Keratinocyte (primary cell): Measurements from ENCODE around the gene THOC2. TPM values are rescaled to one million over a fixed set of nuclear protein-coding genes. Genes with fewer than 3 reads are reported as not detected.

Source experiments
- DNase-seq: peaks from one replicate; pipeline ENCODE4 v3.0.0-alpha.2; 2011; ENCODE audit warnings: low read depth, missing footprints, low spot score
- FAIRE-seq: peaks from 2 replicates; lab custom pipeline; 2011; peaks lifted over from hg19 to GRCh38; lab: Jason Lieb, UNC
- H2AFZ ChIP-seq: 2 replicates; pipeline ENCODE4 v1.6.0; 2012; ENCODE audit warnings: low read length, control low read depth, inconsistent platforms; ENCODE audit not compliant: control insufficient read depth
- H3K27ac ChIP-seq: 2 replicates; pipeline ENCODE4 v1.5.1; 2011; ENCODE audit warnings: low read length; ENCODE audit not compliant: control insufficient read depth, insufficient read depth
- H3K27me3 ChIP-seq: 3 replicates; pipeline ENCODE4 v1.6.0; 2011; ENCODE audit warnings: low read length; ENCODE audit not compliant: control insufficient read depth, insufficient read depth; ENCODE audit errors: extremely low read depth
- H3K36me3 ChIP-seq, 2 experiments: 2 replicates in 1 of 2; 3 replicates in 1 of 2; pipeline ENCODE4 v1.5.1; 2011; ENCODE audit warnings: low read length in 2 of 2, mild to moderate bottlenecking in 1 of 2; ENCODE audit not compliant: control insufficient read depth in 2 of 2, insufficient read depth in 2 of 2; ENCODE audit errors: extremely low read depth in 1 of 2
- H3K4me1 ChIP-seq: 3 replicates; pipeline ENCODE4 v1.5.1; 2011; ENCODE audit warnings: low read length; ENCODE audit not compliant: control insufficient read depth, insufficient read depth; ENCODE audit errors: extremely low read depth
- H3K4me2 ChIP-seq: 3 replicates; pipeline ENCODE4 v1.6.0; 2011; ENCODE audit warnings: low read depth, low read length; ENCODE audit not compliant: control insufficient read depth, insufficient read depth; ENCODE audit errors: extremely low read depth
- H3K4me3 ChIP-seq, 3 experiments: fragments of 200-600 bp in 1 of 3; sonication (generic) in 1 of 3; 2 replicates in 2 of 3; 3 replicates in 1 of 3; pipeline ENCODE4 v1.5.1; 2011 to 2016; ENCODE audit warnings: low read length in 3 of 3, mild to moderate bottlenecking in 3 of 3, control low read depth in 2 of 3, inconsistent platforms in 1 of 3, low read depth in 1 of 3, mixed read lengths in 1 of 3, mixed run types in 1 of 3, moderate library complexity in 1 of 3; ENCODE audit not compliant: control insufficient read depth in 2 of 3, insufficient read depth in 2 of 3; ENCODE audit errors: extremely low read depth in 1 of 3
- H3K79me2 ChIP-seq: 2 replicates; pipeline ENCODE4 v1.6.0; 2012; ENCODE audit warnings: low read length; ENCODE audit not compliant: control insufficient read depth, insufficient read depth
- H3K9ac ChIP-seq: 3 replicates; pipeline ENCODE4 v1.6.0; 2011; ENCODE audit warnings: low read length; ENCODE audit not compliant: control insufficient read depth, insufficient read depth; ENCODE audit errors: extremely low read depth
- H3K9me1 ChIP-seq: 3 replicates; pipeline ENCODE4 v1.6.0; 2011; ENCODE audit warnings: low read length; ENCODE audit not compliant: control insufficient read depth, insufficient read depth; ENCODE audit errors: extremely low read depth
- H3K9me3 ChIP-seq: 2 replicates; pipeline ENCODE4 v1.5.1; 2012; ENCODE audit warnings: low read depth, low read length; ENCODE audit not compliant: control insufficient read depth
- H4K20me1 ChIP-seq: 3 replicates; pipeline ENCODE4 v1.6.0; 2011; ENCODE audit warnings: low read length; ENCODE audit not compliant: control insufficient read depth, insufficient read depth; ENCODE audit errors: extremely low read depth
- CTCF ChIP-seq, 3 experiments: IDR thresholded peaks in 1 of 3; conservative IDR thresholded peaks in 1 of 3; optimal IDR thresholded peaks in 1 of 3; 2 replicates in 2 of 3; 3 replicates in 1 of 3; pipeline versions ENCODE3 to v1.5.1; 2011; ENCODE audit warnings: low read length in 3 of 3, mild to moderate bottlenecking in 3 of 3, moderate library complexity in 2 of 3, control low read depth in 1 of 3, inconsistent platforms in 1 of 3; ENCODE audit not compliant: insufficient read depth in 2 of 3; ENCODE audit errors: extremely low read depth in 1 of 3
- EZH2 ChIP-seq: IDR thresholded peaks from one replicate; pipeline ENCODE4 v1.6.1; 2012; ENCODE audit warnings: inconsistent platforms, mild to moderate bottlenecking, low read length, moderate library complexity
- dilution Hi-C: fragments of 300-500 bp; cut with MboI; formaldehyde crosslinking; loops from one replicate; pipeline ENCODE4 v1.7.0; 2020; ENCODE audit warnings: low sequenced_read_pairs; ENCODE audit not compliant: extremely low pct_ligation_motif_present
- polyA plus RNA-seq, 5 experiments: library from polyadenylated mRNA; depleted of rRNA in 3 of 5; stranded (reverse) in 3 of 5; stranded (forward) in 1 of 5; unstranded in 1 of 5; fragments of >200 nt; gene quantifications; 1 replicate in 1 of 5; 2 replicates in 3 of 5; 3 replicates in 1 of 5; pipeline versions ENCODE4 v1.2.1 to v1.2.3, GENCODE V29; 2011 to 2012; ENCODE audit warnings: missing spikeins in 2 of 5, low read depth in 1 of 5, low replicate concordance in 1 of 5

The THOC2 gene
- polyA plus RNA-seq, 1 donor (not counting 4 experiments of a cell fraction or from before 2014, with no cell fraction given): 61.1 TPM

- no peaks in the 10 kb centered on the region for H3K36me3 ChIP-seq
- TF ChIP-seq EZH2 (no peak), CTCF (optimal IDR thresholded peaks at IDR 0.05 in 1 of 3, IDR thresholded peaks at IDR 0.05 in 1 of 3, conservative IDR thresholded peaks at IDR 0.05 in 1 of 3; ENCODE audit: extremely low read depth in 1 of 3, insufficient read depth in 2 of 3, low read length in 3 of 3) (no peak)
- FAIRE-seq (no peak), DNase-seq (no peak)
- no peaks in the 10 kb centered on the region for H3K27me3 ChIP-seq
- no peak overlapping the region for H3K27ac ChIP-seq
- no peak overlapping the region for H3K9ac ChIP-seq
- no peaks in the 10 kb centered on the region for H3K9me3 ChIP-seq
- no peaks in the 10 kb centered on the region for H3K4me1 ChIP-seq
- H4K20me1 ChIP-seq: no peaks in the 10 kb centered on the region
- H2AFZ ChIP-seq: no peak overlapping the region
- H3K4me2 ChIP-seq: no peak overlapping the region
- H3K79me2 ChIP-seq: peaks cover 3% of the 10 kb centered on the region
- no peaks in the 10 kb centered on the region for H3K9me1 ChIP-seq
- dilution Hi-C loops: no loop called here
- no peak overlapping the region for H3K4me3 ChIP-seq
Measured at GRCh38 chrX:123647244-123647643, 85.6 kb downstream of the THOC2 start.

GRCh38 chrX:123629502-123629901 is 103.3 kb downstream of the THOC2 start:
- no peak overlapping the region for H3K27ac ChIP-seq
- no peaks in the 10 kb centered on the region for H3K9me1 ChIP-seq
- DNase-seq (no peak), FAIRE-seq (no peak)
- H3K4me3 ChIP-seq: no peak overlapping the region
- no peaks in the 10 kb centered on the region for H3K79me2 ChIP-seq
- H2AFZ ChIP-seq: no peak overlapping the region
- no peaks in the 10 kb centered on the region for H4K20me1 ChIP-seq
- no peak overlapping the region for H3K4me2 ChIP-seq
- no peak for TF ChIP-seq CTCF (optimal IDR thresholded peaks at IDR 0.05 in 1 of 3, IDR thresholded peaks at IDR 0.05 in 1 of 3, conservative IDR thresholded peaks at IDR 0.05 in 1 of 3; ENCODE audit: extremely low read depth in 1 of 3, insufficient read depth in 2 of 3, low read length in 3 of 3)
- no peak for TF ChIP-seq EZH2
- peaks cover 0 to 2% of the 10 kb centered on the region in 2 experiments for H3K36me3 ChIP-seq
- no peaks in the 10 kb centered on the region for H3K9me3 ChIP-seq
- H3K27me3 ChIP-seq: no peaks in the 10 kb centered on the region
- H3K9ac ChIP-seq: no peak overlapping the region
- dilution Hi-C loops: no loop called here
- H3K4me1 ChIP-seq: no peaks in the 10 kb centered on the region
